Activated naive CD4-positive, alpha-beta T cell treated with Interleukin-2 at 50 U/mL for 16 hours (primary cell): ENCODE measurements around the gene LRRN1.

Source experiments
- DNase-seq: peaks from one replicate; pipeline ENCODE4 v3.0.0-alpha.2; 2020

Gene LRRN1

GRCh38 chr3:3799173-3800079 is at the start of gene LRRN1:
Gene LRRN1, plus strand, starts transcription at chr3:3799431. Its CDS starts 45,211 bp downstream, at chr3:3844642.
- no peak for DNase-seq

- DNase-seq: no peak
Measured at GRCh38 chr3:3753416-3753815, 45.8 kb upstream of the LRRN1 start.

GRCh38 chr3:3765661-3766060 is 33.6 kb upstream of the LRRN1 start:
- DNase-seq: no peak

GRCh38 chr3:3766140-3766539 is 33.1 kb upstream of the LRRN1 start:
- DNase-seq: no peak

GRCh38 chr3:3771094-3771493 is 28.1 kb upstream of the LRRN1 start:
- no peak for DNase-seq

GRCh38 chr3:3771567-3771966 is 27.7 kb upstream of the LRRN1 start:
- DNase-seq: no peak

GRCh38 chr3:3772338-3772737 is 26.9 kb upstream of the LRRN1 start:
- no peak for DNase-seq

GRCh38 chr3:3772920-3773319 is 26.3 kb upstream of the LRRN1 start:
- no peak for DNase-seq

GRCh38 chr3:3776607-3777006 is 22.6 kb upstream of the LRRN1 start:
- DNase-seq: no peak

- no peak for DNase-seq
Measured at GRCh38 chr3:3778216-3778615, 21.0 kb upstream of the LRRN1 start.

GRCh38 chr3:3778641-3779270 is 20.5 kb upstream of the LRRN1 start:
- no peak for DNase-seq

GRCh38 chr3:3782457-3782856 is 16.8 kb upstream of the LRRN1 start:
- no peak for DNase-seq

GRCh38 chr3:3783210-3783609 is 16.0 kb upstream of the LRRN1 start:
- DNase-seq: no peak

- no peak for DNase-seq
Measured at GRCh38 chr3:3783696-3784095, 15.5 kb upstream of the LRRN1 start.

- no peak for DNase-seq
Measured at GRCh38 chr3:3792391-3792790, 6.8 kb upstream of the LRRN1 start.

GRCh38 chr3:3798631-3799113 is 559 bp upstream of the LRRN1 start:
- DNase-seq: no peak

- DNase-seq: no peak
Measured at GRCh38 chr3:3800080-3800455, 837 bp downstream of the LRRN1 start.

GRCh38 chr3:3800685-3801493 is 1.7 kb downstream of the LRRN1 start:
- DNase-seq: no peak

- DNase-seq: no peak
Measured at GRCh38 chr3:3801494-3801841, 2.2 kb downstream of the LRRN1 start.

- no peak for DNase-seq
Measured at GRCh38 chr3:3802046-3802445, 2.8 kb downstream of the LRRN1 start.

- no peak for DNase-seq
Measured at GRCh38 chr3:3804560-3804959, 5.3 kb downstream of the LRRN1 start.

GRCh38 chr3:3806092-3806491 is 6.9 kb downstream of the LRRN1 start:
- no peak for DNase-seq

GRCh38 chr3:3806856-3807255 is 7.6 kb downstream of the LRRN1 start:
- DNase-seq: no peak

GRCh38 chr3:3813013-3813412 is 13.8 kb downstream of the LRRN1 start:
- DNase-seq: no peak
